ENCODE data around the gene ADAM12.

- TF ChIP-seq POLR2AphosphoS5 (IDR thresholded peaks at IDR 0.05; ENCODE audit: low read depth, low read length) (no peak), TAF1 (CRISPR knock-in tag; IDR thresholded peaks at IDR 0.05) (no peak), EP300 (IDR thresholded peaks at IDR 0.05; ENCODE audit: low read depth in 2 of 2, low read length in 2 of 2) (no peak), EP300 (CRISPR knock-in tag; IDR thresholded peaks at IDR 0.05; ENCODE audit: borderline replicate concordance) (no peak), NFYB (CRISPR knock-in tag; IDR thresholded peaks at IDR 0.05) (no peak), RAD21 (CRISPR knock-in tag; IDR thresholded peaks at IDR 0.05) (no peak), DRAP1 (CRISPR knock-in tag; IDR thresholded peaks at IDR 0.05) (no peak), CTCF (CRISPR knock-in tag; IDR thresholded peaks at IDR 0.05) (no peak), ZNF274 (CRISPR knock-in tag; IDR thresholded peaks at IDR 0.05) (no peak), CCAR2 (optimal IDR thresholded peaks at IDR 0.05; ENCODE audit: low read depth, low read length) (no peak), ZNF331 (CRISPR knock-in tag; IDR thresholded peaks at IDR 0.05) (no peak), NR2F1 (CRISPR knock-in tag; IDR thresholded peaks at IDR 0.05) (no peak), PRDM10 (CRISPR knock-in tag; IDR thresholded peaks at IDR 0.05; ENCODE audit: low read depth) (no peak), ZNF557 (CRISPR knock-in tag; IDR thresholded peaks at IDR 0.05) (no peak)
- TF ChIP-seq, protein P1, sequence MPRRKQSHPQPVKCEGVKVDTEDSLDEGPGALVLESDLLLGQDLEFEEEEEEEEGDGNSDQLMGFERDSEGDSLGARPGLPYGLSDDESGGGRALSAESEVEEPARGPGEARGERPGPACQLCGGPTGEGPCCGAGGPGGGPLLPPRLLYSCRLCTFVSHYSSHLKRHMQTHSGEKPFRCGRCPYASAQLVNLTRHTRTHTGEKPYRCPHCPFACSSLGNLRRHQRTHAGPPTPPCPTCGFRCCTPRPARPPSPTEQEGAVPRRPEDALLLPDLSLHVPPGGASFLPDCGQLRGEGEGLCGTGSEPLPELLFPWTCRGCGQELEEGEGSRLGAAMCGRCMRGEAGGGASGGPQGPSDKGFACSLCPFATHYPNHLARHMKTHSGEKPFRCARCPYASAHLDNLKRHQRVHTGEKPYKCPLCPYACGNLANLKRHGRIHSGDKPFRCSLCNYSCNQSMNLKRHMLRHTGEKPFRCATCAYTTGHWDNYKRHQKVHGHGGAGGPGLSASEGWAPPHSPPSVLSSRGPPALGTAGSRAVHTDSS (CRISPR knock-in tag; conservative IDR thresholded peaks at IDR 0.05) = no peak
Observed at GRCh38 chr10:126081841-126082466, 306.3 kb downstream of the ADAM12 start.
